A549 (cell line): ENCODE results near the gene TPRN.

Experiments used
- RCOR1 ChIP-seq: fragments of 150-350 bp; IDR thresholded peaks from 2 replicates; pipeline ENCODE4 v1.6.1; 2014; ENCODE audit warnings: antibody characterized with exemption, low read length, low read depth
- REST ChIP-seq: fragments of 200-600 bp; sonication (generic); IDR thresholded peaks from 2 replicates; pipeline ENCODE4 v1.6.1; 2016; ENCODE audit warnings: antibody characterized with exemption, mild to moderate bottlenecking, moderate library complexity

DNA sequence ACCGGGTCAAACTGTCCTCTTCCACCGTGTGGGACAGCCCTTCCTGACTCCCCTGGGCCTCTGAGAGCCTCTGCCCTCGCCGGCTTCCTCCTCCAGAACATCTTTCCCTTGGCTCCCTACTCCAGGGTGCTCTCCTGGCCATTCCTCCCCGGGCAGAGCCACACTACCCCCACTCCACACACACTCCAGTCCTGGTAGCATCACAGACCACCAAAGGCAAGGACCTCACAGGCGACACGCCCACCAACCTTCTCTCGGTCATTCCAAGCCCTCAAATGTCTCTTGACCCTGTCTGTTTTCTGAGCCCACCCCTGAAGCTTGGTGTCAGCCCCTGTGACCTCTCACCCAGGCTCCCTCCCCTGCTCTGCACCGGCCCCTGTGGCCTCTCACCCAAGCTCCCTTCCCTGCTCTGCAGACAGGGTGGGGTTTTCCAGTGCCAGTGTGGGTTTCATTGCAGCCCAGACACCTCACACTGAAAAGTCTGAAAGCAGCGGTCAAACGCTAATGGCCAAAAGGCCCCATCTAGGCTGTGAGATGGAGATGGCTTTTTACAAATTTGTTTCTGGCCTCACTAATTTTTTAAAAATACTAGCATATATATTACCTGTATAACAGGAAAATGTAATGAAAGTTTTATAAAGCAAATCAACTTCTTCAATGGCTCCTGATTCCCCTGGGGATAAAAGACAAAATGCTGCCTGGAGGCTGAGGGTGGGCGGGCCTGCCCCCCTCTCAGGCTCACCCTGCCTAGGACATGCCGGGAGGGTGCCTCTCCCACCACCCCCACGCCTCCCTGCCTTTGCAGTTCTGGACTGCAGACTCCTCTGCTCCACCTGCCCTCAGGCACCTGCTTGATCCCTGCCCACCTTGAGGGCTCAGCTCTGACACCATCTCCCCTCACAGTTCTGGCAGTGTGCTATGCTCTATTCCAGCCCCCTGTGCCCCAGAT is 41.2 kb downstream of the TPRN start:
- TF ChIP-seq REST, result no peak
- no peak for TF ChIP-seq RCOR1
